OCI-LY7 (cell line): Measurements from ENCODE around the gene SLAMF8. TPM values are rescaled to one million over a fixed set of nuclear protein-coding genes. Genes with fewer than 3 reads are reported as not detected.

ENCODE experiments used
- BruUV-seq: library from RNA; stranded (reverse); fragments of 400-500 nt; replicated peaks from 2 replicates; lab custom pipeline; 2021; lab: Mats Ljungman, UMichigan
- CTCF ChIA-PET: fragments of 300-600 bp; sonication (Branson Sonifier 250); formaldehyde crosslinking; loops from one replicate; lab custom pipeline; 2022; ENCODE audit warnings: antibody characterized with exemption; ENCODE audit not compliant: unreplicated experiment; lab: Charles Lee
- POLR2A ChIA-PET: fragments of 300-600 bp; sonication (Branson Sonifier 250); formaldehyde crosslinking; loops from one replicate; lab custom pipeline; 2022; ENCODE audit warnings: antibody characterized with exemption; lab: Charles Lee
- DNase-seq: peaks from one replicate; pipeline ENCODE4 v3.0.0-alpha.2; 2015; ENCODE audit warnings: low spot score
- H2AFZ ChIP-seq: fragments of 200-600 bp; sonication (generic), shearing (Covaris generic); 2 replicates; pipeline ENCODE4 v1.6.1; 2014; ENCODE audit warnings: mild to moderate bottlenecking, antibody characterized with exemption, low read length, moderate library complexity
- H3K27ac ChIP-seq: fragments of 200-600 bp; sonication (generic); 2 replicates; pipeline ENCODE4 v1.5.1; 2014; ENCODE audit warnings: mixed run types, low read depth, mild to moderate bottlenecking, moderate library complexity, low read length, inconsistent platforms; ENCODE audit not compliant: poor library complexity, severe bottlenecking
- H3K36me3 ChIP-seq: fragments of 200-600 bp; sonication (generic); 2 replicates; pipeline ENCODE4 v1.6.1; 2014; ENCODE audit warnings: mild to moderate bottlenecking, antibody characterized with exemption, low read length, moderate library complexity, mixed read lengths; ENCODE audit not compliant: insufficient read depth
- H3K4me1 ChIP-seq: fragments of 200-600 bp; sonication (generic); 2 replicates; pipeline ENCODE4 v1.5.1; 2014; ENCODE audit warnings: mild to moderate bottlenecking, low read length; ENCODE audit not compliant: insufficient read depth, poor library complexity, severe bottlenecking
- H3K4me2 ChIP-seq: fragments of 200-600 bp; sonication (generic); 2 replicates; pipeline ENCODE4 v1.6.1; 2014; ENCODE audit warnings: mild to moderate bottlenecking, low read length
- H3K4me3 ChIP-seq: fragments of 200-600 bp; sonication (generic); 2 replicates; pipeline ENCODE4 v1.5.1; 2014; ENCODE audit warnings: mild to moderate bottlenecking, low read depth, low read length; ENCODE audit not compliant: poor library complexity, severe bottlenecking
- H3K79me2 ChIP-seq: fragments of 200-600 bp; sonication (generic); 2 replicates; pipeline ENCODE4 v1.6.1; 2016; ENCODE audit warnings: low read depth, mild to moderate bottlenecking, low read length, moderate library complexity, mixed read lengths; ENCODE audit not compliant: insufficient read depth
- H3K9me2 ChIP-seq: fragments of 200-600 bp; sonication (generic); 2 replicates; pipeline ENCODE4 v1.6.1; 2016; ENCODE audit warnings: mild to moderate bottlenecking, low read length, mixed read lengths; ENCODE audit not compliant: insufficient read depth
- H3K9me3 ChIP-seq: fragments of 200-600 bp; sonication (generic); 2 replicates; pipeline ENCODE4 v1.6.1; 2014; ENCODE audit warnings: mild to moderate bottlenecking, mixed run types, low read length, mixed read lengths
- H4K20me1 ChIP-seq: fragments of 200-600 bp; sonication (generic); 2 replicates; pipeline ENCODE4 v1.6.1; 2014; ENCODE audit warnings: mild to moderate bottlenecking, antibody characterized with exemption, low read length, moderate library complexity, mixed read lengths; ENCODE audit not compliant: insufficient read depth
- EZH2phosphoT487 ChIP-seq: fragments of 200-600 bp; sonication (generic); IDR thresholded peaks from 2 replicates; pipeline ENCODE4 v1.6.1; 2018; ENCODE audit warnings: low read depth, borderline replicate concordance, mild to moderate bottlenecking, mixed run types, antibody characterized with exemption, low read length, moderate library complexity, mixed read lengths
- intact Hi-C: fragments of 100-400 bp; cut with micrococcal nuclease; formaldehyde crosslinking; loops from one replicate; pipeline ENCODE4 v1.10.0; 2022; ENCODE audit not compliant: unreplicated experiment
- total RNA-seq, 2 experiments: library from RNA; depleted of rRNA in 1 of 2; stranded (reverse); fragments of >200 nt in 1 of 2; shearing (Covaris generic) in 1 of 2; gene quantifications; 2 replicates each; pipeline ENCODE4 v1.2.3, GENCODE V29; 2014 to 2022
- TF ChIP-seq, protein P1 (sequence below): fragments of 200-600 bp; sonication (generic); conservative IDR thresholded peaks from 2 replicates; pipeline ENCODE4 v1.5.1; 2014; ENCODE audit warnings: mild to moderate bottlenecking, antibody characterized with exemption, low read length, moderate library complexity, mixed read lengths

The SLAMF8 gene
- total RNA-seq, 2 experiments from 2014 or later, result not detected

- POLR2A ChIA-PET, result no interaction called here
- Histone ChIP-seq H3K36me3 (no peaks in the 10 kb centered on the region), H3K4me1 (no peaks in the 10 kb centered on the region), H3K4me2 (no peak overlapping the region), H3K27ac (no peak overlapping the region), H3K9me2 (no peaks in the 10 kb centered on the region), H3K4me3 (no peak overlapping the region), H4K20me1 (no peaks in the 10 kb centered on the region), H2AFZ (no peak overlapping the region), H3K79me2 (no peaks in the 10 kb centered on the region), H3K9me3 (no peaks in the 10 kb centered on the region)
- no TSS peak for BruUV-seq
- DNase-seq, result no peak
- intact Hi-C loops, result no loop called here
- no peak for TF ChIP-seq EZH2phosphoT487
- TF ChIP-seq, protein P1, sequence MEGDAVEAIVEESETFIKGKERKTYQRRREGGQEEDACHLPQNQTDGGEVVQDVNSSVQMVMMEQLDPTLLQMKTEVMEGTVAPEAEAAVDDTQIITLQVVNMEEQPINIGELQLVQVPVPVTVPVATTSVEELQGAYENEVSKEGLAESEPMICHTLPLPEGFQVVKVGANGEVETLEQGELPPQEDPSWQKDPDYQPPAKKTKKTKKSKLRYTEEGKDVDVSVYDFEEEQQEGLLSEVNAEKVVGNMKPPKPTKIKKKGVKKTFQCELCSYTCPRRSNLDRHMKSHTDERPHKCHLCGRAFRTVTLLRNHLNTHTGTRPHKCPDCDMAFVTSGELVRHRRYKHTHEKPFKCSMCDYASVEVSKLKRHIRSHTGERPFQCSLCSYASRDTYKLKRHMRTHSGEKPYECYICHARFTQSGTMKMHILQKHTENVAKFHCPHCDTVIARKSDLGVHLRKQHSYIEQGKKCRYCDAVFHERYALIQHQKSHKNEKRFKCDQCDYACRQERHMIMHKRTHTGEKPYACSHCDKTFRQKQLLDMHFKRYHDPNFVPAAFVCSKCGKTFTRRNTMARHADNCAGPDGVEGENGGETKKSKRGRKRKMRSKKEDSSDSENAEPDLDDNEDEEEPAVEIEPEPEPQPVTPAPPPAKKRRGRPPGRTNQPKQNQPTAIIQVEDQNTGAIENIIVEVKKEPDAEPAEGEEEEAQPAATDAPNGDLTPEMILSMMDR, result no peak
- CTCF ChIA-PET, result interaction anchor here (0.5 kb wide), 1 partner anchor 92 kb away, joined by 3 read pairs; no protein-coding TSS in a partner anchor
Measured at GRCh38 chr1:159861218-159861617, 34.5 kb downstream of the SLAMF8 start.

- TF ChIP-seq EZH2phosphoT487, result no peak
- TF ChIP-seq, protein P1, result no peak
- Histone ChIP-seq H3K27ac (no peak overlapping the region), H3K9me2 (no peaks in the 10 kb centered on the region), H4K20me1 (no peaks in the 10 kb centered on the region), H3K9me3 (no peaks in the 10 kb centered on the region), H3K4me2 (no peak overlapping the region), H3K4me3 (no peak overlapping the region), H3K79me2 (no peaks in the 10 kb centered on the region), H3K36me3 (no peaks in the 10 kb centered on the region), H3K4me1 (no peaks in the 10 kb centered on the region), H2AFZ (no peak overlapping the region)
- DNase-seq, result no peak
- CTCF ChIA-PET, result interaction anchor here (0.5 kb wide), 1 partner anchor 91 kb away, joined by 3 read pairs; no protein-coding TSS in a partner anchor
- intact Hi-C loops, result no loop called here
- no TSS peak for BruUV-seq
- POLR2A ChIA-PET, result no interaction called here
Measured at GRCh38 chr1:159862031-159862430, 35.4 kb downstream of the SLAMF8 start.

DNA sequence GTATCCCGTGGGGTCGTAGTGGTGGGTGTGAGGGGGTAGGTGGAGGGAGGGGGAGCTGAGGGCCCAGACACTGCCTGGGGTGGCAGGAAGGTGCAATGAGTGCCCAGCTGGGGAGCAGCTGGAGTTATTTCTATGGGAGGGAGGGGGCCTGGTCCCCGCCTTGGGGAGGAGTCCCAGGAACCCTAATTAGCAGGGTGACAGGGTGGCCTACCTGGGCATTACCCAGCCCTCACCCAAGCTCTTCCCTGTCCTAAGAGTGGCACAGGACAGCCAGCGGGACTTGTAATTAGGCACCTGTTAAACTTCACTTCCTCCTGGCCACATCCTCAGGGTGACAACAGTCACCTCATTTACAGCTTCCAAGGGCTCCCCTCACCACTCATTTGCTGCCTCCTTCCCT, 35.9 kb downstream of the SLAMF8 start, which contains the start of gene VSIG8:
Gene VSIG8, minus strand, starts transcription at position 101 of the 400 bp plus-strand sequence. CDS start 136 bp downstream, outside the sequence.
- no peak for TF ChIP-seq EZH2phosphoT487
- TF ChIP-seq, protein P1, result no peak
- ChIA-PET CTCF (no interaction called here), POLR2A (no interaction called here)
- H3K27ac ChIP-seq, result no peak within 1 kb of the TSS
- no peak within 1 kb of the TSS for H2AFZ ChIP-seq
- no peaks in the 10 kb centered on the region for H3K79me2 ChIP-seq
- BruUV-seq, result no TSS peak
- intact Hi-C loops, result no loop called here
- DNase-seq, result no peak
- no peak within 1 kb of the TSS for H3K4me3 ChIP-seq
- no peaks in the 10 kb centered on the region for H4K20me1 ChIP-seq
- no peaks in the 10 kb centered on the region for H3K9me3 ChIP-seq
- H3K4me2 ChIP-seq, result no peak within 1 kb of the TSS
- no peaks in the 10 kb centered on the region for H3K4me1 ChIP-seq
- no peaks in the 10 kb centered on the region for H3K36me3 ChIP-seq
- no peaks in the 10 kb centered on the region for H3K9me2 ChIP-seq
